GM18508 (cell line): ENCODE data around the gene FIS1.
"Not testable (repeated sequence)": the region's sequence is repeated elsewhere in the genome, so short reads cannot be mapped to it uniquely, and the experiment has no call there.

Experiments used
- ATAC-seq: cut with Tn5 transposase; IDR thresholded peaks from one replicate; pipeline ENCODE4 v1.9.1; 2021; ENCODE audit warnings: moderate number of reproducible peaks; ENCODE audit not compliant: insufficient read depth, unreplicated experiment

The FIS1 gene

GRCh38 chr7:101210143-101210542, 34.7 kb downstream of the FIS1 start:
- ATAC-seq = no peak

GRCh38 chr7:101208794-101209193, 36.1 kb downstream of the FIS1 start:
- no peak for ATAC-seq

GRCh38 chr7:101207459-101207858, 37.4 kb downstream of the FIS1 start:
- no peak for ATAC-seq

GRCh38 chr7:101206665-101207042, 38.2 kb downstream of the FIS1 start:
- no peak for ATAC-seq

GRCh38 chr7:101205901-101206664, 38.8 kb downstream of the FIS1 start:
- no peak for ATAC-seq

- ATAC-seq = not testable (repeated sequence)
Observed at GRCh38 chr7:101203740-101204738, 40.8 kb downstream of the FIS1 start.

- no peak for ATAC-seq
Observed at GRCh38 chr7:101202603-101202918, 42.3 kb downstream of the FIS1 start.

GRCh38 chr7:101201695-101202602, 42.9 kb downstream of the FIS1 start:
- no peak for ATAC-seq

- ATAC-seq = no peak
Observed at GRCh38 chr7:101200862-101201599, 43.9 kb downstream of the FIS1 start, which contains the start of gene MOGAT3. Gene MOGAT3, minus strand, starts transcription at chr7:101201036. Its CDS starts 182 bp downstream, at chr7:101200854.

GRCh38 chr7:101200504-101200861, 44.4 kb downstream of the FIS1 start:
- no peak for ATAC-seq

GRCh38 chr7:101199522-101199921, 45.4 kb downstream of the FIS1 start:
- ATAC-seq = not testable (repeated sequence)

GRCh38 chr7:101198476-101198875, 46.4 kb downstream of the FIS1 start:
- no peak for ATAC-seq

- ATAC-seq = no peak
Observed at GRCh38 chr7:101197991-101198390, 46.9 kb downstream of the FIS1 start.

- ATAC-seq = no peak
Observed at GRCh38 chr7:101195884-101196283, 49.0 kb downstream of the FIS1 start.
